Measurements from ENCODE around the gene YJEFN3. TPM values are rescaled to one million over a fixed set of nuclear protein-coding genes. Genes with fewer than 3 reads are reported as not detected.

YJEFN3 gene
- total RNA-seq, 1 experiment from 2014 or later, result 16.6 TPM

DNA sequence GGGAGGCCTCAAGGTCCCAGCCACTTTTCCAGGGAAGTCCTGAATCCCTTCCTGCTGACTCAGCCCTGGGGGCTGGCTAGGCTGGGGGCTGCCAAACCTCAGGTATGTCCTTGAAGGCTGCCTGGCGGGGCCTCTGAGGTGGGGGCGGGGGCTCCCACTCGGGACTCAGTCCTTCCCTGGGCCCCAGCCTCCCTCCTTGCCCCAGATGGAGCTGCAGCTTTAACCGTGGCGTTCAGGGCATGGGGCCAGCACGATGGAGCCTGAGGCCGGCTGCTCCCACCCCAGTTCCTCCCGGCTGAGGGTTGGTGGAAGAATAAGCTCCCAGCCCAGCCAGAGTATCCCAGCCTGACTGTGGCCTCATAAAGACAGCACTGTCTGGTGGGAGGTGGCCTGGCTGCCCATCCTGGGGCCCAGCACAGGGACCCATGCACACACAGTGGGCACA lies 21.8 kb downstream of the YJEFN3 start:
- no peaks in the 10 kb centered on the region for H3K79me1 ChIP-seq (ENCODE audit: insufficient read depth, low read depth, low read length, poor library complexity, severe bottlenecking)
- H4K20me1 ChIP-seq (ENCODE audit: control insufficient read depth, insufficient read depth, insufficient read length), result no peaks in the 10 kb centered on the region
- no peak overlapping the region for H3K27ac ChIP-seq (ENCODE audit: insufficient read length, low read depth, low read length)
- Mint-ChIP-seq H3K27me3 (ENCODE audit: low read depth) (peaks cover 7% of the 10 kb centered on the region), H3K9me3 (no peaks in the 10 kb centered on the region; a peak in 1 of 5 replicates), H3K36me3 (ENCODE audit: insufficient read depth in 1 of 3, low read depth in 3 of 3) (no peaks in the 10 kb centered on the region; a peak in 1 of 7 replicates), H3K4me3 (no peak overlapping the region), H3K4me1 (peaks cover 0 to 8% of the 10 kb centered on the region in 2 experiments; a peak in 2 of 4 replicates), H3K27ac (no peak overlapping the region)
- no peak overlapping the region for H2BK12ac ChIP-seq (ENCODE audit: insufficient read length, low read depth, low read length)
- H3K9me3 ChIP-seq (ENCODE audit: control insufficient read depth, low read depth, low read length), result no peaks in the 10 kb centered on the region
- no peaks in the 10 kb centered on the region for H3K79me2 ChIP-seq (ENCODE audit: insufficient read depth, low read length)
- no CpG with 5 or more reads among the region's 8 CpGs for WGBS (ENCODE audit: extremely low coverage, insufficient read length, low lambda C conversion rate)
- no peak for DNase-seq
- H2BK5ac ChIP-seq (ENCODE audit: insufficient read length, low read length), result no peak overlapping the region
- no peak overlapping the region for H2AFZ ChIP-seq (ENCODE audit: low read length)
- no peaks in the 10 kb centered on the region for H3K27me3 ChIP-seq (ENCODE audit: insufficient read depth, low read length)
- no peaks in the 10 kb centered on the region for H3K23me2 ChIP-seq (ENCODE audit: insufficient read length, low read depth, low read length, poor library complexity, severe bottlenecking)
- H4K5ac ChIP-seq (ENCODE audit: insufficient read length, low read depth, low read length), result no peak overlapping the region
- H3K18ac ChIP-seq (ENCODE audit: insufficient read length, low read depth, low read length), result no peak overlapping the region
- H4K8ac ChIP-seq (replicated peaks; ENCODE audit: insufficient read length, low read depth, low read length), result no peak overlapping the region
- no peak overlapping the region; the same call in 1 of the 2 replicates for H3K14ac ChIP-seq (ENCODE audit: insufficient read depth, low read length)
- no peak overlapping the region for H2BK120ac ChIP-seq (ENCODE audit: low read depth, low read length, poor library complexity, severe bottlenecking)
- no peak overlapping the region for H2AK5ac ChIP-seq (ENCODE audit: insufficient read length, low read length)
- H3K23ac ChIP-seq (ENCODE audit: insufficient read length, low read depth, low read length), result no peak overlapping the region
- no peak for TF ChIP-seq CTCF (conservative IDR thresholded peaks at IDR 0.05)
- H2BK15ac ChIP-seq (ENCODE audit: low read depth, low read length), result no peak overlapping the region
- no peak overlapping the region for H3K4ac ChIP-seq (ENCODE audit: low read depth, low read length)
- no peak overlapping the region for H3K56ac ChIP-seq (ENCODE audit: insufficient read length, low read depth, low read length)
- no peaks in the 10 kb centered on the region for H3K4me1 ChIP-seq (ENCODE audit: insufficient read depth, low read length)
- no peak overlapping the region for H2BK20ac ChIP-seq (ENCODE audit: low read depth, low read length, poor library complexity, severe bottlenecking)
- H4K91ac ChIP-seq (ENCODE audit: insufficient read length, low read depth, low read length), result no peak overlapping the region
- H3K9ac ChIP-seq (ENCODE audit: extremely low read depth, insufficient read length, low read length), result no peak overlapping the region
- no peak overlapping the region for H3K4me2 ChIP-seq (ENCODE audit: insufficient read depth, insufficient read length, low read length)
- H3T11ph ChIP-seq (ENCODE audit: low read length), result no peak overlapping the region

Data from H9 (cell line).